A549 (cell line): Measurements from ENCODE around the gene CPNE7. TPM values are rescaled to one million over a fixed set of nuclear protein-coding genes. Genes with fewer than 3 reads are reported as not detected.
A peak's percentile ranks its signal among the peaks of the same experiment; 100 is the strongest.

Source experiments
- ATAC-seq, 2 experiments: fragments of 200-7000 bp in 1 of 2; fragments of >200 bp in 1 of 2; cut with Nextera tagmentation in 1 of 2; cut with Tn5 transposase in 1 of 2; 3 replicates each; pipeline versions ENCODE4 v1.8.0 to v1.9.1; 2018 to 2020; ENCODE audit warnings: mild to moderate bottlenecking in 1 of 2, moderate library complexity in 1 of 2
- CTCF ChIA-PET: fragments of 300-600 bp; sonication (Branson Sonifier 250); formaldehyde crosslinking; extraction: SDS; loops from one replicate; lab custom pipeline; 2021; ENCODE audit warnings: antibody characterized with exemption, inconsistent platforms; lab: Yijun Ruan, JAX
- POLR2A ChIA-PET: fragments of 350-600 bp; formaldehyde crosslinking; extraction: SDS; loops from one replicate; lab custom pipeline; 2021; ENCODE audit warnings: antibody characterized with exemption, inconsistent platforms; lab: Yijun Ruan, JAX
- DNase-seq, 2 experiments: peaks; one replicate each; pipeline versions ENCODE4 v3.0.0 to v3.0.0-alpha.2; 2011 to 2016; ENCODE audit warnings: low read depth in 1 of 2, low spot score in 1 of 2
- FAIRE-seq: peaks from 2 replicates; lab custom pipeline; 2011; peaks lifted over from hg19 to GRCh38; lab: Jason Lieb, UNC
- H3K27ac ChIP-seq, 2 experiments: fragments of >200 bp; sonication (Bioruptor Twin); formaldehyde crosslinking; 3 replicates each; pipeline ENCODE4 v1.5.1; 2016 to 2017
- H3K4me1 ChIP-seq: fragments of >200 bp; sonication (Bioruptor Twin); formaldehyde crosslinking; 3 replicates; pipeline ENCODE4 v1.6.1; 2016
- H3K4me2 ChIP-seq: fragments of >200 bp; sonication (Bioruptor Twin); formaldehyde crosslinking; 3 replicates; pipeline ENCODE4 v1.6.1; 2016
- H3K4me3 ChIP-seq: fragments of >200 bp; sonication (Bioruptor Twin); formaldehyde crosslinking; 3 replicates; pipeline ENCODE4 v1.5.1; 2016
- H3K9me3 ChIP-seq: fragments of >200 bp; sonication (Bioruptor Twin); formaldehyde crosslinking; 3 replicates; pipeline ENCODE4 v1.6.1; 2016
- CEBPB ChIP-seq, 2 experiments: fragments of >200 bp in 1 of 2; sonication (Bioruptor Twin) in 1 of 2; formaldehyde crosslinking in 1 of 2; IDR thresholded peaks; 2 replicates each; pipeline ENCODE4 v1.6.1; 2012 to 2016
- CHD2 ChIP-seq: fragments of 150-350 bp; IDR thresholded peaks from 2 replicates; pipeline ENCODE4 v1.6.1; 2014; ENCODE audit warnings: low read length; ENCODE audit not compliant: partially characterized antibody
- CHD4 ChIP-seq: fragments of 200-600 bp; sonication (generic); IDR thresholded peaks from 2 replicates; pipeline ENCODE4 v1.6.1; 2016; ENCODE audit warnings: antibody characterized with exemption, mild to moderate bottlenecking, borderline replicate concordance
- EHF ChIP-seq: fragments of 250-450 bp; sonication (Bioruptor Pico); IDR thresholded peaks from 2 replicates; pipeline ENCODE4 v1.5.0; 2020; ENCODE audit warnings: mild to moderate bottlenecking
- EHMT2 ChIP-seq: fragments of 200-600 bp; sonication (generic); IDR thresholded peaks from 2 replicates; pipeline ENCODE4 v1.6.1; 2016; ENCODE audit warnings: antibody characterized with exemption, low read depth, mild to moderate bottlenecking, moderate library complexity
- EP300 ChIP-seq, 2 experiments: fragments of >200 bp; sonication (Bioruptor Twin); formaldehyde crosslinking; IDR thresholded peaks; 2 replicates in 1 of 2; 3 replicates in 1 of 2; pipeline ENCODE4 v1.6.1; 2016 to 2017
- FOSL2 ChIP-seq, 2 experiments: fragments of 450-650 bp in 1 of 2; fragments of >200 bp in 1 of 2; sonication (Bioruptor Twin) in 1 of 2; formaldehyde crosslinking; IDR thresholded peaks; 2 replicates each; pipeline versions ENCODE4 v1.5.0 to v1.6.1; 2016 to 2020; ENCODE audit warnings: mild to moderate bottlenecking in 1 of 2, moderate library complexity in 1 of 2
- HDAC2 ChIP-seq: fragments of 200-600 bp; sonication (generic); IDR thresholded peaks from 2 replicates; pipeline ENCODE4 v1.6.1; 2016
- HMGXB4 ChIP-seq: fragments of 250-450 bp; sonication (Bioruptor Pico); IDR thresholded peaks from 2 replicates; pipeline ENCODE4 v1.5.0; 2021; ENCODE audit warnings: mild to moderate bottlenecking, moderate library complexity, borderline replicate concordance
- HOXB5 ChIP-seq: fragments of 250-450 bp; sonication (Bioruptor Pico); IDR thresholded peaks from 2 replicates; pipeline ENCODE4 v1.5.0; 2020; ENCODE audit warnings: mild to moderate bottlenecking, moderate library complexity
- KDM1A ChIP-seq: fragments of 200-600 bp; sonication (generic); IDR thresholded peaks from 2 replicates; pipeline ENCODE4 v1.6.1; 2016; ENCODE audit warnings: low read depth, mild to moderate bottlenecking
- MAZ ChIP-seq: fragments of 150-350 bp; IDR thresholded peaks from 2 replicates; pipeline ENCODE4 v1.6.1; 2014; ENCODE audit warnings: antibody characterized with exemption, low read depth, low read length, borderline replicate concordance
- MYC ChIP-seq: IDR thresholded peaks from 2 replicates; pipeline ENCODE4 v1.6.1; 2012; ENCODE audit warnings: mild to moderate bottlenecking, inconsistent platforms, low read length, improper control_type of control experiment, borderline replicate concordance
- NR3C1 ChIP-seq: fragments of >200 bp; sonication (Bioruptor Twin); formaldehyde crosslinking; IDR thresholded peaks from 3 replicates; pipeline ENCODE4 v1.6.1; 2017
- POLR2AphosphoS2 ChIP-seq: conservative IDR thresholded peaks from 2 replicates; pipeline ENCODE4 v1.6.1; 2012; ENCODE audit warnings: low read length, improper control_type of control experiment, inconsistent platforms
- RARB ChIP-seq: fragments of 250-450 bp; sonication (Bioruptor Pico); IDR thresholded peaks from 2 replicates; pipeline ENCODE4 v1.8.0; 2021; ENCODE audit warnings: mild to moderate bottlenecking, moderate library complexity
- RCOR1 ChIP-seq: fragments of 150-350 bp; IDR thresholded peaks from 2 replicates; pipeline ENCODE4 v1.6.1; 2014; ENCODE audit warnings: antibody characterized with exemption, low read length, low read depth
- RNF2 ChIP-seq: fragments of 200-600 bp; sonication (generic); IDR thresholded peaks from 2 replicates; pipeline ENCODE4 v1.6.1; 2016; ENCODE audit warnings: low read depth, mild to moderate bottlenecking, antibody characterized with exemption, moderate library complexity, borderline replicate concordance
- TFCP2L1 ChIP-seq: fragments of 250-450 bp; sonication (Bioruptor Pico); IDR thresholded peaks from 2 replicates; pipeline ENCODE4 v1.5.0; 2021; ENCODE audit warnings: mild to moderate bottlenecking
- ZFP36 ChIP-seq: fragments of 450-650 bp; IDR thresholded peaks from 2 replicates; pipeline ENCODE4 v1.6.1; 2014; ENCODE audit warnings: borderline replicate concordance; ENCODE audit not compliant: partially characterized antibody
- WGBS: methylation state at CpG from one replicate; pipeline ENCODE4 v1.1.6; 2017; ENCODE audit errors: missing lambda C conversion rate; 5-methylcytosine and 5-hydroxymethylcytosine counted together
- polyA plus RNA-seq, 4 experiments: library from polyadenylated mRNA; depleted of rRNA in 3 of 4; stranded (reverse); fragments of >200 nt; fragmentation: RNase III in 1 of 4; extraction: RNeasy Plus Mini Kit Qiagen cat#74134 plus additional on column Dnase treatment in 1 of 4; gene quantifications; 2 replicates in 3 of 4; 3 replicates in 1 of 4; pipeline ENCODE4 v1.2.3, GENCODE V29; 2011 to 2017
- TF ChIP-seq, protein P1 (sequence below): fragments of 450-650 bp; IDR thresholded peaks from 2 replicates; pipeline ENCODE4 v1.6.1; 2014; ENCODE audit warnings: antibody characterized with exemption

The CPNE7 gene
- polyA plus RNA-seq, 2 of the 4 experiments (the other 2 are of a cell fraction), result 22.8 to 45.2 TPM

DNA sequence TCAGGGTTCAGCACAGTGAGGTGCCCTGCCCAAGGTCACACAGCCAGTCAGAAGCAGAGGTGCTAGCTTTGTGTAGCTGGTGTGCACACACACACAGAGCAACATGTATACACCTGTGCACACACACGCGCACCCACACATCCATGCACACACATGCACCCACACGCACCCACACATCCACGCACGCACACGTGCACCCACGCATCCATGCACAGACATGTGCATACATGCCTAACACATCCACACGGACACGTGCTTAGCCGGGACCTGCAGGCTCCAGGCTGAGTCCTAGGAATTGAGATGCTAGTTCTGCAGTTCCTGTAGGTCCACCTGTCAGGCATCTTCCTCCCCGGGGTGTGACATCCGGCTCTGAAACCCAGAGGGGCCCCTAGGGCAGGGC lies 24.9 kb downstream of the CPNE7 start:
- no peak for DNase-seq
- Histone ChIP-seq H3K4me3 (no peak overlapping the region), H3K4me1 (peaks cover 30% of the 10 kb centered on the region), H3K4me2 (no peak overlapping the region), H3K27ac (peak overlapping the region in 1 of 2 experiments; percentile 69; a peak in 3 of 6 replicates), H3K9me3 (no peaks in the 10 kb centered on the region)
- WGBS, result 88% methylated on average over 10 of the region's 12 CpGs
- ChIA-PET CTCF (interaction anchor here (0.5 to 4.2 kb wide), 17 partner anchors 9 to 261 kb away, joined by 3 to 49 read pairs (median 5); partner anchors contain the start of genes CPNE7 and DPEP1), POLR2A (no interaction called here)
- FAIRE-seq, result no peak
- peak; percentile 2 to 4; a peak in 1 of 6 replicates for ATAC-seq
- TF ChIP-seq MAZ, result no peak
- no peak for TF ChIP-seq TFCP2L1 (CRISPR knock-in tag)
- no peak for TF ChIP-seq RNF2
- TF ChIP-seq FOSL2 (IDR thresholded peaks at IDR 0.05), result no peak
- no peak for TF ChIP-seq FOSL2 (CRISPR knock-in tag; IDR thresholded peaks at IDR 0.05)
- TF ChIP-seq EHF (CRISPR knock-in tag), result no peak
- TF ChIP-seq, protein P1, sequence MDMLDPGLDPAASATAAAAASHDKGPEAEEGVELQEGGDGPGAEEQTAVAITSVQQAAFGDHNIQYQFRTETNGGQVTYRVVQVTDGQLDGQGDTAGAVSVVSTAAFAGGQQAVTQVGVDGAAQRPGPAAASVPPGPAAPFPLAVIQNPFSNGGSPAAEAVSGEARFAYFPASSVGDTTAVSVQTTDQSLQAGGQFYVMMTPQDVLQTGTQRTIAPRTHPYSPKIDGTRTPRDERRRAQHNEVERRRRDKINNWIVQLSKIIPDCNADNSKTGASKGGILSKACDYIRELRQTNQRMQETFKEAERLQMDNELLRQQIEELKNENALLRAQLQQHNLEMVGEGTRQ, result no peak
- no peak for TF ChIP-seq EP300 (IDR thresholded peaks at IDR 0.05)
- TF ChIP-seq CEBPB (IDR thresholded peaks at IDR 0.05), result no peak
- no peak for TF ChIP-seq CHD4

- no peaks in the 10 kb centered on the region for H3K9me3 ChIP-seq
- no peak for FAIRE-seq
- ChIA-PET CTCF (interaction anchor here (1.0 to 4.2 kb wide), 8 partner anchors 11 to 260 kb away, joined by 3 to 49 read pairs (median 9); partner anchors contain the start of genes CPNE7 and DPEP1), POLR2A (interaction anchor here (0.7 kb wide), 1 partner anchor 309 kb away, joined by 4 read pairs; no protein-coding TSS in a partner anchor)
- H3K4me3 ChIP-seq, result no peak overlapping the region
- H3K4me2 ChIP-seq, result no peak overlapping the region
- no peak for ATAC-seq
- 71% methylated on average over 8 of the region's 8 CpGs for WGBS
- DNase-seq, result no peak
- H3K27ac ChIP-seq, result peak overlapping the region in 1 of 2 experiments; percentile 69; a peak in 3 of 6 replicates
- TF ChIP-seq, protein P1, result no peak
- TF ChIP-seq MYC (no peak), KDM1A (no peak), HMGXB4 (CRISPR knock-in tag) (no peak), RCOR1 (no peak), CHD2 (no peak), HDAC2 (no peak), TFCP2L1 (CRISPR knock-in tag) (no peak), POLR2AphosphoS2 (no peak), RARB (CRISPR knock-in tag) (no peak), HOXB5 (CRISPR knock-in tag) (no peak)
- H3K4me1 ChIP-seq, result peaks cover 30% of the 10 kb centered on the region
Measured at GRCh38 chr16:89600956-89601355, 25.4 kb downstream of the CPNE7 start.

DNA sequence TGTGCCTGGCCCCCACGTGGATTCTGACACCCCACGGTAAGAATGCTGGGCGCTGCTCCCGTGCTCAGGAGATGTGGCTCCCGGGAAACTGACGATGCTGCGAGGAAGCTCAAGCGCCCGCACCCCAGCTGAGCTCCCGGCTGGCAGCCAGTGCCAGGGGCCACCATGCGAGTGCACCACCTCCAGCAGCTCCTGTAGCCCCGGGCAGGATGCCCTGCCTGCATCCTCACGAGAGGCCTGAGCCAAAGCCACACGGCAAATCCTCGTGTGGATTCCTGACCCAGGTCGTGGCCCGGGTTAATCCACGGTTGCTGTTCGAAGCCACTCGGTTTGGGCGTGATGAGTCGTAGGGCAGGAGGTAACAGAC lies 26.3 kb downstream of the CPNE7 start:
- DNase-seq, result no peak
- Histone ChIP-seq H3K4me1 (peaks cover 30% of the 10 kb centered on the region), H3K4me3 (no peak overlapping the region), H3K9me3 (no peaks in the 10 kb centered on the region), H3K27ac (peak overlapping the region; percentile 23 to 76; a peak in 4 of 6 replicates), H3K4me2 (peak overlapping the region; percentile 54)
- ATAC-seq, result no peak
- CTCF ChIA-PET, result interaction anchor here (0.8 to 4.2 kb wide), 11 partner anchors 12 to 259 kb away, joined by 3 to 49 read pairs (median 3); partner anchors contain the start of genes CPNE7 and DPEP1
- POLR2A ChIA-PET, result interaction anchor here (0.7 to 1.5 kb wide), 2 partner anchors 31 to 308 kb away, joined by 4 to 6 read pairs; no protein-coding TSS in a partner anchor
- FAIRE-seq, result no peak
- WGBS, result 75% methylated on average over 20 of the region's 22 CpGs
- TF ChIP-seq RARB (CRISPR knock-in tag) (no peak), NR3C1 (no peak), EHMT2 (no peak), RCOR1 (no peak), ZFP36 (no peak)
